ENCODE results near the gene KRTAP4-3.

The KRTAP4-3 gene

GRCh38 chr17:41199421-41200078 is 31.5 kb upstream of the KRTAP4-3 start:
- CTCF ChIA-PET: interaction anchor here (0.6 kb wide), 2 partner anchors 238 to 242 kb away, joined by 3 read pairs; no protein-coding TSS in a partner anchor
- no peaks in the 10 kb centered on the region for H3K36me3 ChIP-seq (ENCODE audit: control insufficient read depth in 2 of 2, insufficient read depth in 1 of 2, low read length in 2 of 2)
- H3K4me3 ChIP-seq (ENCODE audit: low read depth, low read length): no peak overlapping the region
- no peak overlapping the region for H3K27ac ChIP-seq (ENCODE audit: extremely low read depth, low read depth, low read length)
- no peaks in the 10 kb centered on the region for H3K4me1 ChIP-seq (ENCODE audit: control insufficient read depth, insufficient read depth, low read length)
- POLR2A ChIA-PET: no interaction called here
- no peak for TF ChIP-seq YY1 (tag by site-specific recombination; IDR thresholded peaks at IDR 0.05)
- TF ChIP-seq SCRT2 (tag by site-specific recombination; IDR thresholded peaks at IDR 0.05): no peak
- no peak for TF ChIP-seq ZIC2 (tag by site-specific recombination; IDR thresholded peaks at IDR 0.05)
- no peaks in the 10 kb centered on the region for H3K9me3 ChIP-seq (ENCODE audit: control insufficient read depth, insufficient read depth, low read depth, low read length)

- no peak for TF ChIP-seq ZNF664 (tag by site-specific recombination; IDR thresholded peaks at IDR 0.05)
- no peak for TF ChIP-seq ZNF157 (tag by site-specific recombination; IDR thresholded peaks at IDR 0.05)
- TF ChIP-seq ZNF701 (tag by site-specific recombination; IDR thresholded peaks at IDR 0.05): no peak
- no peak for TF ChIP-seq ZBTB20 (tag by site-specific recombination; IDR thresholded peaks at IDR 0.05)
- no peak for TF ChIP-seq ZNF677 (tag by site-specific recombination; IDR thresholded peaks at IDR 0.05)
- no peak for TF ChIP-seq ZNF560 (tag by site-specific recombination; IDR thresholded peaks at IDR 0.05; ENCODE audit: borderline replicate concordance)
- TF ChIP-seq ZNF2 (tag by site-specific recombination; IDR thresholded peaks at IDR 0.05): no peak
- no peak for TF ChIP-seq MYNN (tag by site-specific recombination; IDR thresholded peaks at IDR 0.05; ENCODE audit: borderline replicate concordance)
- TF ChIP-seq, protein P1, sequence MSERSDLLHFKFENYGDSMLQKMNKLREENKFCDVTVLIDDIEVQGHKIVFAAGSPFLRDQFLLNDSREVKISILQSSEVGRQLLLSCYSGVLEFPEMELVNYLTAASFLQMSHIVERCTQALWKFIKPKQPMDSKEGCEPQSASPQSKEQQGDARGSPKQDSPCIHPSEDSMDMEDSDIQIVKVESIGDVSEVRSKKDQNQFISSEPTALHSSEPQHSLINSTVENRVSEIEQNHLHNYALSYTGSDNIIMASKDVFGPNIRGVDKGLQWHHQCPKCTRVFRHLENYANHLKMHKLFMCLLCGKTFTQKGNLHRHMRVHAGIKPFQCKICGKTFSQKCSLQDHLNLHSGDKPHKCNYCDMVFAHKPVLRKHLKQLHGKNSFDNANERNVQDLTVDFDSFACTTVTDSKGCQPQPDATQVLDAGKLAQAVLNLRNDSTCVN (tag by site-specific recombination; optimal IDR thresholded peaks at IDR 0.05): no peak
- no peak for TF ChIP-seq ELK4 (IDR thresholded peaks at IDR 0.05; ENCODE audit: borderline replicate concordance, low read depth, low read length)
- TF ChIP-seq ZNF48 (tag by site-specific recombination; IDR thresholded peaks at IDR 0.05): no peak
- Histone ChIP-seq H3K4me3 (ENCODE audit: low read depth, low read length) (no peak overlapping the region), H3K9me3 (ENCODE audit: control insufficient read depth, insufficient read depth, low read depth, low read length) (no peaks in the 10 kb centered on the region), H3K27ac (ENCODE audit: extremely low read depth, low read depth, low read length) (no peak overlapping the region), H3K4me1 (ENCODE audit: control insufficient read depth, insufficient read depth, low read length) (no peaks in the 10 kb centered on the region), H3K36me3 (ENCODE audit: control insufficient read depth in 2 of 2, insufficient read depth in 1 of 2, low read length in 2 of 2) (no peaks in the 10 kb centered on the region)
- CTCF ChIA-PET: interaction anchor here (0.6 to 0.7 kb wide), 2 partner anchors 98 to 178 kb away, joined by 3 to 5 read pairs; no protein-coding TSS in a partner anchor
- POLR2A ChIA-PET: no interaction called here
Observed at GRCh38 chr17:41196068-41196467, 28.0 kb upstream of the KRTAP4-3 start.

GRCh38 chr17:41190328-41190727 is 22.3 kb upstream of the KRTAP4-3 start:
- no peaks in the 10 kb centered on the region for H3K9me3 ChIP-seq (ENCODE audit: control insufficient read depth, insufficient read depth, low read depth, low read length)
- H3K27ac ChIP-seq (ENCODE audit: extremely low read depth, low read depth, low read length): no peak overlapping the region
- no peaks in the 10 kb centered on the region for H3K4me1 ChIP-seq (ENCODE audit: control insufficient read depth, insufficient read depth, low read length)
- no peak overlapping the region for H3K4me3 ChIP-seq (ENCODE audit: low read depth, low read length)
- POLR2A ChIA-PET: no interaction called here
- no peaks in the 10 kb centered on the region for H3K36me3 ChIP-seq (ENCODE audit: control insufficient read depth in 2 of 2, insufficient read depth in 1 of 2, low read length in 2 of 2)
- CTCF ChIA-PET: interaction anchor here (0.6 kb wide), 1 partner anchor 136 kb away, joined by 3 read pairs; no protein-coding TSS in a partner anchor
- TF ChIP-seq, protein P2, sequence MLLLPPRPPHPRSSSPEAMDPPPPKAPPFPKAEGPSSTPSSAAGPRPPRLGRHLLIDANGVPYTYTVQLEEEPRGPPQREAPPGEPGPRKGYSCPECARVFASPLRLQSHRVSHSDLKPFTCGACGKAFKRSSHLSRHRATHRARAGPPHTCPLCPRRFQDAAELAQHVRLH (tag by site-specific recombination; IDR thresholded peaks at IDR 0.05): no peak
- no peak for TF ChIP-seq ZNF239 (tag by site-specific recombination; IDR thresholded peaks at IDR 0.05)
- peak; percentile 96 for TF ChIP-seq SCRT1 (tag by site-specific recombination; IDR thresholded peaks at IDR 0.05; ENCODE audit: borderline replicate concordance)
- peak; percentile 96 for TF ChIP-seq SCRT2 (tag by site-specific recombination; IDR thresholded peaks at IDR 0.05)
- no peak for TF ChIP-seq MZF1 (tag by site-specific recombination; IDR thresholded peaks at IDR 0.05; ENCODE audit: borderline replicate concordance)
